NCI-H1092 treated with DMSO at 0.1 percent for 48 hours (cell line): ENCODE measurements around the gene CARHSP1.
"Not testable (repeated sequence)": the region's sequence is repeated elsewhere in the genome, so short reads cannot be mapped to it uniquely, and the experiment has no call there.

Experiments used
- DNase-seq: peaks from one replicate; lab custom pipeline; 2025; lab: John Stamatoyannopoulos, UW

Gene CARHSP1

GRCh38 chr16:8854298-8854948, 14.4 kb downstream of the CARHSP1 start:
- no peak for DNase-seq

DNA sequence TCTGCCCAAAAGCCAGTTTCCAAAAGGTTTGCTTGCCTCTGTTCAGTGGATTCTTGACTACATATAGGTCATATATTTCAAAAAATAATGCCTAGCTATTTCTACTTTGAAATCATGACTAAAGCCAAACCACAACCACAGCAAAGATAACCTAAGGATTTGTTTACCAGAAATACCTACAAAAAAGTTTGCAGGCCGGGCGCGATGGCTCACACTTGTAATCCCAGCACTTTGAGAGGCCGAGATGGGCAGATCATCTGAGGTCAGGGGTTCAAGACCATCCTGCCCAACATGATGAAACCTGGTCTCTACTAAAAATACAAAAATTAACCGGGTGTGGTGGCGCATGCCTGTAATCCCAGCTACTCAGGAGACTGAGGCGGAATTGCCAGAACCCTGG, 15.2 kb downstream of the CARHSP1 start:
- DNase-seq, result no peak

GRCh38 chr16:8853150-8853549, 15.7 kb downstream of the CARHSP1 start:
- no peak for DNase-seq

DNA sequence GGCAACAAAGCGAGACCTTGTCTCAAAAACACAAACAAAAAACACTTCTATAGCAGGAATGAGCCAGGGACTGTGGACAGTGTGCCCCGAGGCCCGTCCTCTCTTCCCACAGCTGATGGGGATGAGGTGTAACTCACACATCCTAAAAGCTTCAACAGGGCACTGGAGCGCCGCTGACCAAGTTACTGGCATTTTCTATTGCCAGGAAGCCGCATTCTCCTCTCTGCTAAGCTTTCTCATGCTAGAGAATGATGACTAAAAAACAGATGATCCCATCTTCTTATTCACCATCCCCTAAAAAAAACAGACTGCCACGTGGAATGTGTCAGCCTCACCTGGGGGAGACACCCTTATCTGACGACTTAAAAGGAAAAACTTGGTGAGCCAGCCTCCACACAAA, 16.3 kb downstream of the CARHSP1 start:
- no peak for DNase-seq

- no peak for DNase-seq
These were observed 16.9 kb downstream of the CARHSP1 start for GRCh38 chr16:8851761-8852403.

- no peak for DNase-seq
These were observed 18.4 kb downstream of the CARHSP1 start for GRCh38 chr16:8850279-8850885.

DNA sequence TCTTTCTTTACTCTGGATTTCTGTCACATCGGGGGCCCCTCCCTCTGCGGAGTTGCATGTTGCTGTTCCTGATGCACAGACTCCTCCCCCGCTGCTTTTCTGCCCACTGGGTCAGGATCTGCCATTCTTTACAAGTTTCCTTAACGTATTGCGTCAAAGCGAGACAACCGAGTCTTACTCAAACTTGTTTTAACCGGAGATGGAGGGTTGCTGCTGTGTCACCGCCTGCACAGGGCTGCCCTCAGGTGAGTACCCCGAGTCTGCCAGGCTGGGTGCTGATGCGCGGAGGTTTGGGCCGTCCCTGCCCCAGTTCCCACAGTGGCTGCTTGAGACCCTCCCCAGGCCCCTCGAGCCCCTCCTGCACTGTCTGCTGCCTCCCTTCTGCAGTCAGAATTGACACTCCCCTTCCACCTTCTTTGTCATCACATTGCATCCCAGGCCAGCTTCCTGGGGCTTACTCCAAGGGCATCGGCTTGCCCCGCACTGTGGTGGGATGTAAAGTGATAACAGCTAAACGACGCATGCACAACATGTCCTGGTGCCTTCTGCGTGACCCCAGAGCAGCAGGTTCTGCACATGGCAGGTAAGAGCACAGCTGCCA, 19.3 kb downstream of the CARHSP1 start:
- no peak for DNase-seq

GRCh38 chr16:8848939-8849391, 19.8 kb downstream of the CARHSP1 start:
- DNase-seq, result no peak

DNA sequence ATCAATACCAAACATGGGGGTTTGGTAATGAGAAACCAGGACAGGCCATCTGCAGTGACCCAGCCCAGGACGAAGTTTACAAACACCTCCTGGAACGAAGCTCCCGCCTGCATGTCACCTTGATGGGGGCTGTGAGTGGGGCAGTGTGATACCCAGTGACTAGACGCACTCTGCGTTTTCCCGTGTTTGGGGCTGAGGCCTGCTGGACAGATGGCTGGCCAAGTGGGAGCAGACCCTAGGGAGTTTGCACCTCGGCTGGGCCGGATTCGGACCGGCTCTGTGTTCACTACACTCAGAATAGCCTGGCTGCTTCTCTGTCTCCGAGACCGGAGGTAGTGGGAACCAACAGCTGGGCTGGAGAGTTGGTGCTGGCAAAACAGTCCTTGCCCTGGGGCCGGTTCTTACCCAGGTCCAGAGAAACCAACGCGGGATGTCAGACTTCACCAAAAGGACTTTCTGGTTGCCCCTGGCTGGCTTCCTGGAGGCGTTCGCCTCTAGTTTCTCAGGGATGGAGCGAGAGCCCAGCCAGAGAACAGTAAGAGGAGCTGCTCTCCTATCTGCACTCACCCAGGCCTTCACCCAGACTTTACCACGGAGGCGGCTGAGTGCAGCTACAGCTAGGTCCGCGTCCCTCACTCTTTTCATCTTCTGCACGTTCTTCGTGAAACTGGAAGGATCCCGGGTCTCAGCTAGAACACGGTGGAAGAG, 20.4 kb downstream of the CARHSP1 start:
- no peak for DNase-seq

DNA sequence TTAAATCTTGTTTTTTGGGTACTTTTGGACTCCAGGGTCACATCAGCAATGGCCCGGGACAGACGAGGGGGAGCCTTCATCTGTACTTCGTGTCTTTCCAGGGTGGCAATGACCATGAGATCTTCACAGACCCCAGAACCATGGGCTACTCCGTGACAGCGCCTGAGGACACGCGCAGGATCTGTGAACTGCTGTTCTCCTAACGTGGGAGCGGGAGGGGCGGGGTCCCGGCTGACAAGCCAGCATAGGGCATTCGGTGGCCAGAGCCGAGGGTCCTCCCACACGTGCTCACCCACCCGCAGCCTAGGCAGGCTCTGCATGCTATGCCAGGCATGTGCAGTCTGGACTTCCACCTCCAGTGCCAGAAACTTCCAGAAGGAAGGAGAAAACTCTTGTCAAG, 21.2 kb downstream of the CARHSP1 start:
- no peak for DNase-seq

DNA sequence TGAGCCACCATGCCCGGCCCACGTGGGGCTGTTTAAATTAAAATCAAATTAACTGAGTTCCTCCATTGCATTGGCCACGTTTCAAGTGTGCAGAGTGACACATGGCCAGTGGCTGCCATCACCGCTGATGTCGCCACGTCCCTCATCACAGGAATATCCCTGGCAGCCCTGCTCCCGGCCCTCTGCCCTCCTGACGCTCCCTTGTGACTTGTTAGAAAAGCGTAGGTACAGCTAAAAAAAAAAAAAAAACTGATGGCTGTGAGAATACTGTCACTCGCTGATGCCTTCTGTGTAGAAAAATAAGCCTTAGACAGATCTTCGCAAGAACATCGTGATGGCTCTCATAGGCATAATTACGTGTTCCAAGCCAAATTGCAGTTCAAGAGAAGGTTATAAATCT, 21.7 kb downstream of the CARHSP1 start:
- DNase-seq, result no peak

- DNase-seq, result no peak
These were observed 22.3 kb downstream of the CARHSP1 start for GRCh38 chr16:8846401-8846932.

- DNase-seq, result no peak
These were observed 23.0 kb downstream of the CARHSP1 start for GRCh38 chr16:8845699-8846298.

DNA sequence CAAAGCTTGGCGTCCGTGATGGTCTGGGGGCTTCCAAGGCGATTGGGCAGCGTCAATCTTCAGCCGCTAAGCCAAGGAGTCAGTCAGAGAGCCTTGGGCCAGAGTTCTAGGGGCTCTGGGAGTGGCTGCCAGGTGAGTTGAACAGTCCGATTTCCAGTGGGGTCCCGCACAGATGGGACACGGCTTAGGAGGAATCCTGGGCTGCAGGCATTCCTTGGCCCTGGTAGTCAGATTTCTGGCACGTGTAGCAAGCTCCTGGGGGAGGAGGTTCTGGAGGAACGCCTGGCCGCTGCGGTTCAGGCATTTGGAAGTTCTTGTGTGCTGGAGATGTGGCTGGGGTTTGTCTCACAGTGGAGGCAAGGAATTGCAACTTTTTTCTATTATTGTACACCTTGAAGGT, 25.5 kb downstream of the CARHSP1 start:
- DNase-seq, result not testable (repeated sequence)

GRCh38 chr16:8842016-8842415, 26.8 kb downstream of the CARHSP1 start:
- DNase-seq, result not testable (repeated sequence)

DNA sequence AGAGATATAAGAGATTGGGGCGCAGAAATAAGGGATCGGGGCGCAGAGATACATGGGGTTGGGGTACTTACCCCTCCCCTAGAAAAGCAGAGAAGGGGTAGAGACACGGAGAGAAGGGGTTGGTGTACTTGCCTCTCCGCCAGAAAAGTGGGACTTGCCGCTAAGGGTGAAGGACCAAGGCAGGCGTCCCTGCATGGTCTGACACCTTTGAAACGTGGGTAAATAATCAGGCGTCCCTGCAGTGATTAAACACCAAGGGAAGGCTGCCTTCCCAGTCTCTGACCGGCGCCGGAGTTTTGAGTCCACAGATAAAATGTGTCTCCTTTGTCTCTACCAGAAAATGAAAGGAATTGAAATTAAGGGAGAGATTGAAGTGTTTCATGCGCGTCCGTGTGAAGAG, 31.2 kb downstream of the CARHSP1 start:
- DNase-seq, result not testable (repeated sequence)

DNA sequence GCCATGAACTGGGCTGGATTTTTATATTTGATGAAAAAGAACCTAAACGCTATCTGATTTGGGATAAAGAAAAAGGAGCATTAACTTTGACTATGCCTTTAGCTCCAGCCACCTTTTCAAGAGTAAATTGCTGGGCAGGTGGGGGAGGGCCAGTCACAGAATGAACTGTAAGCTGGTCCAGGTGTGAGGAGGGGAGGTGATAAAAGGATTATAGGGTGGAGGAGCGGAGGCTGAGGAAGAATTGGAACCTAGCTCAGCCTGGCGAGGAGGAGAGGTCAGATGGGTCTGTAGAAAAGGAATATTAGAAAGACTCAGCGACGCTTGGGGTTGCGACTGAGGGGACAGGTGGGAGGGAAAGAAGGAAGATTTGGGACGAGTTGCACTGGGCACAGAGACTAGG, 32.0 kb downstream of the CARHSP1 start:
- DNase-seq, result not testable (repeated sequence)

DNA sequence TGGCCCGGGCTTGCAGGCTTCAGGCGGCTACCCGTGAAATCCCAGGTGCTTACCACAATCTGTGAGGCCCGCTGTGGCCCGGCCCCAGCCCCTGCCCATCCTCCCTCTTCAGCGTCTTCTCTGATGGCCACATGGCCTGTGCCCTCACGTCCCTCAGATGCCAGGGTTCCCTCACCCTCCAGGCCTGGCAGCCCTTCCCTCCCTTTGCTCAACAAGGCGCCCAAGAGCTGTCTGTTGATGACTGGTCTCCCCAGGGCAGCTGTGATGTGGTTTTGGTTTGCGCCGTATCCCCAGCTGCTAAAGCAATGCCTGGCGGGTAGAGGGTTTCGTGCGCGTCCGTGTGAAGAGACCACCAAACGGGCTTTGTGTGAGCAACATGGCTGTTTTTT, 36.1 kb downstream of the CARHSP1 start:
- no peak for DNase-seq

DNA sequence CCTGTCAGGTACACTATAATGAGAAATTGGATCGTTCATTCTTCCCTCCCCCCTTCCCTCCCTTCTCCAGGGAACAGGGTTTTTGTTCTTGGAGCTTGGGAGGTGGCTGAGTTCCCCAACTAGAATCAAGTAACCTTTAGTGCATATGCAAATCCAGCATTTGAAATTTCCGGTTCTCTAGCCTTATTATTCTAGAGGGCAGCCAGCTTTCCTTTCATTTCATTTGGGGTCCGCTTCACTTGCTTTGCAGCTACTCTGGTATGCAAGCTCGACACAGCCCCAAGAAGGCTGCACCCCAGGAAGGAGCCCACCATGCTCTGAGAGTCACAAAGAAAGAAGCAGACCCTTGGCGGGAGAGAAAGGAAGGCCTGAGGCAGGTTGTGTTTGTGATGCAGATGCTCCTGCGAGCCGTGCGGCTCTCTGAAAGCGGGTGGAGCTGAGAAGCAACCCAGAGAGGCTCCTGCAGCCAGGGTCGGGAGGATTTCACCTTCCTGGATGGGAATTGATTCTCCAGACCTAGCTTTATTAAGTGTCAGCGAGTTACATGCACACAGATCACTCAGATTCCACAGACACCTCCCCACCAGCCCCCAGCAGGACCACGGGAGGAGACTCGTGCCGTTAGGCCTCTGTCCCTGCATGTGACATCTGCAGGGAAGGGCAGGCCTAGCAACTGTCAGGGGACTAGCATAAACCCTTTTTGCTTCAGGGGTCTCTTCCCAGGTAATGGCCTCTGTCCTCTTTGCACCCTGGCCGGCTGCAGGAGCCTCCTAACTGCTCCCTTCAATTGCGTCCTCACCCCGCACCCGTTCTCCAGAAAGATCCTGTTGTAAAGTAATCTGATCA, 36.7 kb downstream of the CARHSP1 start:
- no peak for DNase-seq

DNA sequence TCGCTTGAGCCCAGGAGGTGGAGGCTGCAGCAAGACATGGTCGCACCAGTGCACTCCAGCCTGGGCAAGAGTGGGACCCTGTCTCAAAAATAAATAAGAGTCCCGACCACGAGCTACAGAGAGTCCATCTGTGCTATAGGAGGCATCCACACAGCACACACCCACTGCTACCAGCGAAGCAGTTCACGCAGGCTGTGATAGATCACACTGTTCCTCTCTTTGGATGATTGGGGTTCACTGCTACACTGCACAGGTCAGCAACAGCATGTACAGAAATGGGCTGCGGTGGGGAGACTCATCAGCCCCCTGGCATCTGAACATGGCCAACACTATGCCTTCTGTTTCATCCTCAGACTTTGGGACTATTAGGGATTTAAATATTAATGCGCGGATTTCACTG, 37.4 kb downstream of the CARHSP1 start:
- no peak for DNase-seq
